Neuron (in vitro differentiated cells): Measurements from ENCODE around the gene CDH26.
"Not testable (repeated sequence)": the region's sequence is repeated elsewhere in the genome, so short reads cannot be mapped to it uniquely, and the experiment has no call there.

Source experiments
- H2AFZ ChIP-seq: one replicate; pipeline ENCODE4 v1.6.1; 2013; ENCODE audit warnings: low read depth, mild to moderate bottlenecking, inconsistent platforms, low read length, moderate library complexity
- H3K27me3 ChIP-seq: one replicate; pipeline ENCODE4 v1.6.1; 2013; ENCODE audit warnings: low read length; ENCODE audit not compliant: insufficient read depth
- H3K36me3 ChIP-seq: one replicate; pipeline ENCODE4 v1.6.1; 2013; ENCODE audit warnings: low read length; ENCODE audit not compliant: insufficient read depth
- H3K4me1 ChIP-seq: one replicate; pipeline ENCODE4 v1.6.1; 2013; ENCODE audit warnings: low read length; ENCODE audit not compliant: insufficient read depth
- H3K4me3 ChIP-seq: 2 replicates; pipeline ENCODE4 v1.5.1; 2013; ENCODE audit warnings: mild to moderate bottlenecking, low read length, moderate library complexity
- H3K9me3 ChIP-seq: one replicate; pipeline ENCODE4 v1.6.1; 2013; ENCODE audit warnings: low read length

CDH26 gene

DNA sequence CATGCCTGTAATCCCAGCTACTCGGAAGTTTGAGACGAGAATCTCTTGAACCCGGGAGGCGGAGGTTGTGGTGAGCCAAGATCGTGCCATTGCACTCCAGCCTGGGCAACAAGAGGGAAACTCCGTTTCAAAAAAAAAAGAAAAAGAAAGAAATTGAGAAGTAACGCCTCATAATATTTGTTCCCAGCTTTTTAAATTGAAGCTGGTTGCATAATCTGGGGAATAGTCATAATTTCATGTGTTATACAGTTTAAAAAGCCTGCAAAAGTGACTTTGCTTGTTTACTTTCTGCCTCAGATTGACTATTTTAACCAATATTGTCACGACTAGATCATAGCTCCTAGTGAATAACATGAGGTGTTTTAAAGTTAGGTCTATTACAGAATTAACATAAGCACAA lies 10.8 kb upstream of the CDH26 start:
- H3K4me1 ChIP-seq = peaks cover 7% of the 10 kb centered on the region

DNA sequence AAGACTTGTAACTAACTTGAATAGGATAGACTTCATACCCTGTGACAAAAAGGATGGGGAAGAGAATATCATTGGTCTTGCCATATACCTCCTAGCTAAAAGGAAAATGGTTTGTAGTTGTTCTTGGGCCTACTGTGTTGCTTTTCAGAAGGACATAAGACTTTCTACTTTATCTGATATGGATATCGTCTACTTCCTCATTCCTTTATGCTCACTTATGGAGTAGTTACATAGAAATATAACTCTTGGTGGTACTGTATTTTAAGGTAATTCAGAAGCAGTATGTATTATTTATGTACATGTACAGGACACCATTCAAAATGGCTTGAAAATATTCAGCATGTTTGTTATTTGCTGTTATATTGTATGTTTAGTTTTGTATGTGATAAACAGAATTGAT lies 10.0 kb upstream of the CDH26 start:
- Histone ChIP-seq H3K9me3 (no peaks in the 10 kb centered on the region), H3K4me1 (peaks cover 7% of the 10 kb centered on the region), H3K27me3 (no peaks in the 10 kb centered on the region), H2AFZ (no peak overlapping the region), H3K4me3 (no peak overlapping the region), H3K36me3 (peaks cover 19% of the 10 kb centered on the region)

More for the DNA sequence above, 10.8 kb upstream of the CDH26 start:
- no peaks in the 10 kb centered on the region for H3K27me3 ChIP-seq
- no peaks in the 10 kb centered on the region for H3K9me3 ChIP-seq
- H3K36me3 ChIP-seq = peaks cover 21% of the 10 kb centered on the region
- no peak overlapping the region for H3K4me3 ChIP-seq
- H2AFZ ChIP-seq = no peak overlapping the region

DNA sequence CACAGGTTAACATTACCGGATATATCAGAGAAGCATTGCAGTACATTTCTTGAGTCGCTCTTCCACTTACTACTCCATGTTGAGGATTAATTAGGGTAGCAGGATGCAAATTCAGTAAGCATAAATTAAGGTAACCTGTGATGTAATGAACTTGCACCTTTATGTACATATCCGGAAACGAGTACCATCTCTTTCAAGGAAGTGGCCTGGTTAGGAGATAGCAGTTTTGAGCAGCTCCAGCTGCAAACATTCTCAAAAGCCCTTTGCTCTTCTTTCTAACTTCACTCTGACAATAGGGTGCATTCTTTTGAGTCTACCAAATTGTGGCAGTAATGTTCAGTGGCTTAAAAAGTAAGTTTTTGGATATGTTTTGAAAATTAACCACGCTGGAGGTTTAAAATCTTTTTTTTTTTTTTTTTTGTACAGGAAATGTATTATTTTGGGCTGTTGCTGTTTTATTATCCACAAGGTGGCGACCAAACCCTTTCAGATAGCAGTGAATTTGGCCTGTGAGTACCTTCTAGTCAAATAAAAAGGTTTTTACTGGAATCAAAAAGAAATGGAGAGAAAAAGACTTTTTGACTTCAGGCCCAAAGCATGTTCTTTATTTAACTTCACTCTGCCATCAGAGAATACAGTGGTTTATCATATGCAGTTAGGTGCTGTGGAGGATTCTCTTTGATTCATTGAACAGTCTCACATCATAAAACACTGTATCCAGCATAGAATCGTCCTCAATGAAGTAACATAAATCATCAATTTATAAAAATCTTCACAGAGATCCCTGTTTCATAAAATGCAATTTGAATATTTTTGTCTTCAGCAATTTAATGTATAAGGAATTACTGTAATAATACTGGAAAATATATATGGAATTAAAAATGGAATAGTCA lies 9.1 kb upstream of the CDH26 start:
- Histone ChIP-seq H3K36me3 (peaks cover 10% of the 10 kb centered on the region), H3K9me3 (no peaks in the 10 kb centered on the region), H3K4me3 (no peak overlapping the region), H3K4me1 (peaks cover 7% of the 10 kb centered on the region), H2AFZ (no peak overlapping the region), H3K27me3 (no peaks in the 10 kb centered on the region)

DNA sequence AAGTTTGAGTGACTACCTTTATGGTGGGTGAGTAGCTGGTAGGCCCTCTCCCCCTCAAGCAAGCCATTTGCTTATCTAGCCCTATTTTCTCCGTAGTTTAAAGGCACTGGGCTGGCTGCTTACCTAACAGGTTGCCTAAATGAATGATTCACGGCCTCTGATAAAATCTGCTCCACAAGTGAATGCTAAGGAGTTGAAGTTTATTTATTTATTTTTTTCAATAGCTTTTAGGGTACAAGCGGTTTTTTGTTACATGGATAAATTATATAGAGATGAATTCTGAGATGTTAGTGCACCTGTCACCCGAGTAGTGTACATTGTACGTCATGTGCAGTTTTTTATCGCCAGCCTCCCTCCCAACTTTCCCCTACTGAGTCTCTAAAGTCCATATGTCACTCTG lies 8.3 kb upstream of the CDH26 start:
- Histone ChIP-seq H3K4me1 (peaks cover 7% of the 10 kb centered on the region), H3K4me3 (no peak overlapping the region), H3K36me3 (peaks cover 2% of the 10 kb centered on the region), H2AFZ (no peak overlapping the region), H3K27me3 (no peaks in the 10 kb centered on the region), H3K9me3 (no peaks in the 10 kb centered on the region)

DNA sequence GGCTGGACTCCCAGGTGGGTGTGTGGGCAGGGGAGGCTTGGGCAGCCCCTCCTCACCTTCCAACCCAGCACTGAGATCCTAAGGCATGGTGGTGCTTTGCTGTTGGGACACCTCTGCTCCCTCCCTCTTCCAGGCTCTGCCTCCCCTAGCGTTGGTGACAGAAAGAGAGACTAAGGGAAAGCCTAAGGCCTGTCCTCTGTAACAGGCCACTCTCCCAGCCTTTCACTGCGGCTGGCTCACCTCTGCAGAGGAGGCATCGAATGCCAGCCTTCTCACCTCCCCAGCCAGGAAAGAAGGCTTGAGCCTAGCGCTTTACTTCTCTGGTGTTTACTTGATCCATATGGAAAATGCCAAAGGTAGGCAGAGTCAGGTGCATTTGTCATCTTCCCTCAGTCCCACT lies 3.5 kb upstream of the CDH26 start:
- no peaks in the 10 kb centered on the region for H3K36me3 ChIP-seq
- no peaks in the 10 kb centered on the region for H3K27me3 ChIP-seq
- H3K4me3 ChIP-seq = no peak overlapping the region

DNA sequence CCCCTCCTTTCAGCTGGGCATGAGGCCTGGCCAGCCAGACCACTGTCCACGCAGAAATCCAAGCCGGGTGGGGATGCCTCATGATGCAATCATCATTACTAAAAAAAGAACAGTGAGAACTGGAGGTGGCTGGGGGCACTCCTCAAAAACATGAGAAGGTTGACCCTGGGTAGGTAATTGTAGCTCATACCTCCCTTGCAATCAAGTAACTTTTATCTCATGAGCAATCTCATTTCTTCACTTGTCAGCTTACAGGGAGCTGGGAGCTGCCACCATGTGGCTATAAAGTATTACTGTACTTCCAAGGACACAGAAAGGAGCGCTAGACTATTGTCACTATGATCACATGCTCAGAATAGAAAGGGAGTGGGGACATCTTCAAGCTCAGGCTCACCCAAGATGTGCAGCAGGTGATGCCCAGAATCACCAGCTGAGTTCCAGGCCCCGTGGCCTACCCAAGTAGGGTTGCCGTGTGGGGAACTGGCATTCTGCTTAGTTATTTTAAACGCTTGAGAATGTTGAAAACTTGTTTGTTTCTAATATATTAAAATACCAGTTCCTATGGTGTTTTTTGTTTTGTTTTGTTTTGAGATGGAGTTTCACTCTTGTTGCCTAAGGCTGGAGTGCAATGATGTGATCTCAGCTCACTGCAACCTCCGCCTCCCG lies 3.0 kb upstream of the CDH26 start:
- H3K9me3 ChIP-seq = no peaks in the 10 kb centered on the region
- H3K4me3 ChIP-seq = no peak overlapping the region
- H3K27me3 ChIP-seq = no peaks in the 10 kb centered on the region
- H2AFZ ChIP-seq = no peak overlapping the region
- no peaks in the 10 kb centered on the region for H3K36me3 ChIP-seq
- peaks cover 4% of the 10 kb centered on the region for H3K4me1 ChIP-seq

More for the DNA sequence above, 3.5 kb upstream of the CDH26 start:
- Histone ChIP-seq H2AFZ (no peak overlapping the region), H3K4me1 (peaks cover 4% of the 10 kb centered on the region), H3K9me3 (no peaks in the 10 kb centered on the region)

DNA sequence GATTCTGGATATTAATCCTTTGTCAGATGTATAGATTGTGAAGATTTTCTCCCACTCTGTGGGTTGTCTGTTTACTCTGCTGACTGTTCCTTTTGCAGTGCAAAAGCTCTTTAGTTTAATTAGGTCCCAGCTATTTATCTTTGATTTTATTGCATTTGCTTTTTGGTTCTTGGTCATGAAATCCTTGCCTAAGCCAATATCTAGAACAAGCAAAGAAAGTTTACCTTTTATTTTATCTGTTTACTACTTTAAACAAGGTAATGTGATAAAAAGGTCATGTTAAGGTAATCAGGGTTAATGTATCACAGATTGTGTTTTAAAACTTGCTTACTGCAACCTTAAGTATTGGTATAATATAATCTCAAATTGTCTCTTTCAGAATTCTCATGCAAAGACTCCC lies 655 bp upstream of the CDH26 start:
- H2AFZ ChIP-seq, H3K4me3 ChIP-seq, H3K36me3 ChIP-seq, H3K4me1 ChIP-seq, H3K9me3 ChIP-seq, H3K27me3 ChIP-seq: not testable (repeated sequence)

DNA sequence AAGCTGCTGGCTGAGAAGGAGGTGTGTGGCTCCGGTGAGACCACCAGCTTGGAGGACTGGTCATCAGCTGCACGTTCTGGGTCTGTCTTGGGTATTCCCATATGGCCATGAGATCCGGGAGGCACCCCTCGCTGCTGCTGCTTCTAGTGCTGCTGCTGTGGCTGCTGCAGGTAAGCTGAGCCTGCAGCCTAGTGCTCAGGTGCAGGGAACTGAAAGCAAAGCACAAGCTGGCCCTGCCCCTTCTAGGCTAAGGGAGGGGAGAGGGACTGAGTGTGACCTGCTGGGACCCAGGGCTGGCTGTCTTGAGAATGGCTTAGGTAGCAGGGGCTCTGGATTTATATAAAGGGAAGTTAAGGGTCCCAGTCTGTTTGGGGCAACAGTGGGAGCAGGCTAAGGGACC lies 403 bp downstream of the CDH26 start:
- no peaks in the 10 kb centered on the region for H3K36me3 ChIP-seq
- H3K9me3 ChIP-seq = no peaks in the 10 kb centered on the region
- H3K4me1 ChIP-seq = peaks cover 4% of the 10 kb centered on the region
- no peak overlapping the region for H2AFZ ChIP-seq
- no peak overlapping the region for H3K4me3 ChIP-seq
- no peaks in the 10 kb centered on the region for H3K27me3 ChIP-seq

DNA sequence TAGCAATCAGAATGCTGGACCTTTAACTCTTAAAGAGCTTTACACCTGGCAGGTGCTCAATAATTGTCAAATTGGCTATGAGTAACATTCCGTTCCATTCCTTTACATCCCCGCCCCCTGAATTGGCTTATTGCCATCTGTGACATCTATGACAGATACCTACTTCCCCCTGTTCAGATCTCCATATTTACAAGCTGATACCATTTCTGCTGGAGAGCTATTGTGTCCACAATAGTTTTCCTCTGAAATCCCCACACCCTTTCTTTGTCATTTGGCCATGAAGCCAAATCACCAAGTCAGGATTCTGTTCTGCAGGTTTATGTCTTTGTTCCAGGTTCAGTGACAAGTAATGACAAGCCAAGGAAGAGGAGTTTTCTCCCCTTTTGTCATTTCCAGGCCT lies 3.2 kb downstream of the CDH26 start:
- Histone ChIP-seq H2AFZ (no peak overlapping the region), H3K4me3 (no peak overlapping the region), H3K9me3 (no peaks in the 10 kb centered on the region), H3K4me1 (peaks cover 4% of the 10 kb centered on the region), H3K27me3 (no peaks in the 10 kb centered on the region), H3K36me3 (no peaks in the 10 kb centered on the region)

DNA sequence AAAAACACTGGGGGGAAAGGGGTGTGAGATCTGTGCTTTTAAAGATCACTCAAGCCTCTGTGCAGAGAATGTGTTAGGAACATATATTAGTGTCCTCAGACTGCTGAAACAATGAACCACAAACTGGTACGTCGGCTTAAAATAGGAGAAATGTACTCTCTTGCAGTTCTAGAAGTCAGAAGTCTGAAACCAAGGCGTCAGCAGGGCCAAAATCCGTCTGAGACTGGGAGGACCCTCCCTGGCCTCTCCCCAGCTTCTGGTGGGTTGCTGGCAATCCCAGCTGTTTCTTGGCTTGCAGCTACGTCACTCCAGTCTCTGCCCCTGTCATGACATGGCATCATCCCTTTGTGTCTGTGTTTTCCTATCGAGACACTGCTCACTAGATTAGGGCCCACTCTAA lies 3.9 kb downstream of the CDH26 start:
- no peak overlapping the region for H3K4me3 ChIP-seq
- peaks cover 4% of the 10 kb centered on the region for H3K4me1 ChIP-seq
- H3K9me3 ChIP-seq = no peaks in the 10 kb centered on the region
- no peak overlapping the region for H2AFZ ChIP-seq
- no peaks in the 10 kb centered on the region for H3K36me3 ChIP-seq
- no peaks in the 10 kb centered on the region for H3K27me3 ChIP-seq

DNA sequence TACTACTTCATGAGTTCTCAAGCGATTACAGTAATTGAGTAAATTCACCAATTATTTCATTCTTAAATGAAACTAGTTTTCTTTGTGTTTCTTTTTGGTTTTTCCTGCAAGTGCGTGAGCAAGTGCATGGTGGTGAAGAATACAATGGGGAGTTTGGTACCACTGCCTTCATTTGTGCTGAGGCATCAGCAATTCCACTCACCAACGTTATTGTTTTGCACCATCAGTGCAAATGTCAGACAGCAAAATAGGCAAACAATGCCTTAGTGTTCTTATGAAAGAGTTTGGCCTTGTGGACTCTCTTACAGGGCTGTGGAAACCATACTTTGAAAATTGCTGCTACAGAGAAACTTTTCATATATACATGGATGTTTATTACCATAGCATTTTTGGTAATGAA lies 8.2 kb downstream of the CDH26 start:
- no peaks in the 10 kb centered on the region for H3K27me3 ChIP-seq
- H3K9me3 ChIP-seq = no peaks in the 10 kb centered on the region
- H2AFZ ChIP-seq = no peak overlapping the region
- H3K4me1 ChIP-seq = no peaks in the 10 kb centered on the region
- H3K4me3 ChIP-seq = no peak overlapping the region
- no peaks in the 10 kb centered on the region for H3K36me3 ChIP-seq

DNA sequence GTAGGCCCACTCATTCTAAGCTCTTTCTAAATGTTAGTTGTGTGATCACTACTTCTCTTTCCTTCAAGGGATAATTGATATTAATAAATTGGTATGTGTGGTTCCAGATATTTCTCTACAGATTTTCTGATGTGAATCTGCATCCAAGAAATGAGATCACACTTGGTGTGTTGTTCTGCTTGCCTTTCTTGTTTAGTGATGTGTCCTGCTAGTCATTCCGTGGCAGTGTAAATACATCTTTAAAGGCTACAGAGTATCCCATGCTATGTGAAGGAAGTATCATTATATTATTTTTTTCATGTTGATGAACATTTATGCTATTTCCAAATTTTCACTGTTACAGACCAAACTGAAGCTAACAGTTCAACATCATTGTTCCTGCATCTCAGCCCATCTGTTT lies 13.2 kb downstream of the CDH26 start:
- no peaks in the 10 kb centered on the region for H3K36me3 ChIP-seq

DNA sequence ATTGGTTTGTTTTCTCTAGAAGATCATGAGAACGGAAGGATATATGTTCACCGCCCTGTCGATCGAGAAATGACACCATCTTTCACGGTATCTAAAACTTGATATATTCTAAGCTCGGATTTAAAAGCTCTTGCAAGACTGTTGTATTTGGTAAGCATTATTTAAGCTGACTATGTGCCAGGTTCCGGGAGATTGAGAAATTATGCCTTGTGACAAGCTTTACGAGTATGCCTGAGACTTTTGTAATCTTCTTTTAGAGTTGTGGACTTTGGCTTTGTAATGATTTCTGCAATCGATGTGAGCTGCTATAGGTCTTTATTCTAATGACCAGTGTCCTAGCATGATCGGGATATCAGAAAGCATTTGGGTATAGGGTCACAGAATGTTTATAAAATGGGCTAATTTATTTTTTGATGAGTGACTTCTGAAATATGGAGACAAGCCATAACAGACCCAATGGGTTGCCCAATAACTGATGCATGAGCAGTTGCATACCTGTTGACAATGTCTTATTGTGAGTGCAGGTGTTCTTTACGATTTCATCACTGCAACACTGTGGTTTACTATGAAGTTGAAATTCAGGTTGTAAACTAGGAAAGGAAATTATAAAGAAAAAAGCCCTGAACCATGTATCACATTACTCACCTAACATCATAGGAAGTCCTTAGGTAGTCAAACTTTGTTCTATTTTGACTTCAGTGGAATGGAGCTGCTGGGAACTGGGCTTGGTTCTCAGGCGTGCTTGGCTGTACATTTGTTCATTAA lies 14.0 kb downstream of the CDH26 start:
- no peaks in the 10 kb centered on the region for H3K9me3 ChIP-seq
- H3K36me3 ChIP-seq = no peaks in the 10 kb centered on the region
- peaks cover 3% of the 10 kb centered on the region for H3K27me3 ChIP-seq
- H2AFZ ChIP-seq = no peak overlapping the region
- no peaks in the 10 kb centered on the region for H3K4me1 ChIP-seq
- H3K4me3 ChIP-seq = no peak overlapping the region

More for the DNA sequence above, 13.2 kb downstream of the CDH26 start:
- Histone ChIP-seq H3K9me3 (no peaks in the 10 kb centered on the region), H3K27me3 (peaks cover 3% of the 10 kb centered on the region), H3K4me3 (no peak overlapping the region), H2AFZ (no peak overlapping the region), H3K4me1 (no peaks in the 10 kb centered on the region)
